Retinal pigment epithelial cell (primary cell): ENCODE results near the gene GADD45G.

Experiments used
- DNase-seq: peaks from one replicate; pipeline ENCODE4 v3.0.0-alpha.2; 2010; ENCODE audit warnings: low read depth
- H3K4me3 ChIP-seq: 2 replicates; pipeline ENCODE4 v1.5.1; 2011; ENCODE audit warnings: mild to moderate bottlenecking, low read length, control low read depth, moderate library complexity
- TF ChIP-seq, protein P1 (sequence below): conservative IDR thresholded peaks from 2 replicates; pipeline ENCODE4 v1.5.1; 2011; ENCODE audit warnings: low read depth, low read length, control low read depth, inconsistent platforms

Gene GADD45G

GRCh38 chr9:89637787-89638186, 33.0 kb downstream of the GADD45G start:
- no peak for DNase-seq
- H3K4me3 ChIP-seq = no peak overlapping the region

GRCh38 chr9:89638359-89638758, 33.5 kb downstream of the GADD45G start:
- DNase-seq = no peak
- H3K4me3 ChIP-seq = no peak overlapping the region
- TF ChIP-seq, protein P1, sequence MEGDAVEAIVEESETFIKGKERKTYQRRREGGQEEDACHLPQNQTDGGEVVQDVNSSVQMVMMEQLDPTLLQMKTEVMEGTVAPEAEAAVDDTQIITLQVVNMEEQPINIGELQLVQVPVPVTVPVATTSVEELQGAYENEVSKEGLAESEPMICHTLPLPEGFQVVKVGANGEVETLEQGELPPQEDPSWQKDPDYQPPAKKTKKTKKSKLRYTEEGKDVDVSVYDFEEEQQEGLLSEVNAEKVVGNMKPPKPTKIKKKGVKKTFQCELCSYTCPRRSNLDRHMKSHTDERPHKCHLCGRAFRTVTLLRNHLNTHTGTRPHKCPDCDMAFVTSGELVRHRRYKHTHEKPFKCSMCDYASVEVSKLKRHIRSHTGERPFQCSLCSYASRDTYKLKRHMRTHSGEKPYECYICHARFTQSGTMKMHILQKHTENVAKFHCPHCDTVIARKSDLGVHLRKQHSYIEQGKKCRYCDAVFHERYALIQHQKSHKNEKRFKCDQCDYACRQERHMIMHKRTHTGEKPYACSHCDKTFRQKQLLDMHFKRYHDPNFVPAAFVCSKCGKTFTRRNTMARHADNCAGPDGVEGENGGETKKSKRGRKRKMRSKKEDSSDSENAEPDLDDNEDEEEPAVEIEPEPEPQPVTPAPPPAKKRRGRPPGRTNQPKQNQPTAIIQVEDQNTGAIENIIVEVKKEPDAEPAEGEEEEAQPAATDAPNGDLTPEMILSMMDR = no peak

More at GRCh38 chr9:89637787-89638186, 33.0 kb downstream of the GADD45G start:
- TF ChIP-seq, protein P1 = no peak

- no peak for DNase-seq
- TF ChIP-seq, protein P1 = no peak
- no peak overlapping the region for H3K4me3 ChIP-seq
Observed at GRCh38 chr9:89638893-89639292, 34.1 kb downstream of the GADD45G start.

GRCh38 chr9:89639367-89639795, 34.6 kb downstream of the GADD45G start:
- no peak for DNase-seq
- H3K4me3 ChIP-seq = no peak overlapping the region
- TF ChIP-seq, protein P1 = no peak

- DNase-seq = no peak
- no peak overlapping the region for H3K4me3 ChIP-seq
- TF ChIP-seq, protein P1 = no peak
Observed at GRCh38 chr9:89639961-89640360, 35.1 kb downstream of the GADD45G start.

GRCh38 chr9:89640361-89640760, 35.5 kb downstream of the GADD45G start:
- TF ChIP-seq, protein P1 = no peak
- H3K4me3 ChIP-seq = no peak overlapping the region
- DNase-seq = no peak

DNA sequence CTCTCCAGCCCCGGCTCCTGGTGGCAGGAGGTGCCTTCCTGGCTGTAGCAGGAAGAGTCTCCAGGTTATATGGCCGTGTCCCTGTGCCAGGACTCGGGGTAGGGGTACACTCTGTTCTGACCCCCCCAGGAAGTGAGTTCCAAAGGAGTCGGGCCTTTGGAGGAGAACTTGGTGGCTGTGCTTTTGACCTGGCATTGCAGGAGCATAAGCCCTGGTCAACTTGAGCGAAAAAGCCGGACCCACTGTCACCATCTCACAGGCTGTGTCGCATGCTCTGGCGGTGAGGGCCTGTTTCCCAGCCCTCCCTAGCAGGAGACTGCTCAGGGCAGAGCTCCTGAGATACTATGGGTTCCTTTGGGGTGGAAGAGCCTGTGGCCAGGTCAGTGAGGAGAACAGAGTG, 36.0 kb downstream of the GADD45G start:
- no peak overlapping the region for H3K4me3 ChIP-seq
- TF ChIP-seq, protein P1 = no peak

More for the DNA sequence above, 36.0 kb downstream of the GADD45G start:
- DNase-seq = no peak
